ENCODE measurements around the gene MATCAP1. TPM values are rescaled to one million over a fixed set of nuclear protein-coding genes. Genes with fewer than 3 reads are reported as not detected.
A peak's percentile ranks its signal among the peaks of the same experiment; 100 is the strongest.

MATCAP1 gene
- total RNA-seq, 1 experiment from 2014 or later = 51.2 TPM

GRCh38 chr16:67216612-67217490 lies 33.1 kb upstream of the MATCAP1 start:
- no peaks in the 10 kb centered on the region for H3K4me1 Mint-ChIP-seq
- H3K9me3 Mint-ChIP-seq = no peaks in the 10 kb centered on the region
- no CpG with 5 or more reads among the region's 18 CpGs for WGBS (ENCODE audit: extremely low coverage, insufficient read length, low lambda C conversion rate)

More at GRCh38 chr16:67216612-67217490, 33.1 kb upstream of the MATCAP1 start:
- H2BK5ac ChIP-seq (ENCODE audit: insufficient read length, low read length) = no peak overlapping the region
- H2AFZ ChIP-seq (ENCODE audit: low read length) = no peak overlapping the region
- H3K56ac ChIP-seq (ENCODE audit: insufficient read length, low read depth, low read length) = no peak overlapping the region
- no peaks in the 10 kb centered on the region for H3K79me1 ChIP-seq (ENCODE audit: insufficient read depth, low read depth, low read length, poor library complexity, severe bottlenecking)
- no peak overlapping the region for H2BK12ac ChIP-seq (ENCODE audit: insufficient read length, low read depth, low read length)
- H3T11ph ChIP-seq (ENCODE audit: low read length) = no peak overlapping the region
- H3K4ac ChIP-seq (ENCODE audit: low read depth, low read length) = no peak overlapping the region
- TF ChIP-seq, protein P1, sequence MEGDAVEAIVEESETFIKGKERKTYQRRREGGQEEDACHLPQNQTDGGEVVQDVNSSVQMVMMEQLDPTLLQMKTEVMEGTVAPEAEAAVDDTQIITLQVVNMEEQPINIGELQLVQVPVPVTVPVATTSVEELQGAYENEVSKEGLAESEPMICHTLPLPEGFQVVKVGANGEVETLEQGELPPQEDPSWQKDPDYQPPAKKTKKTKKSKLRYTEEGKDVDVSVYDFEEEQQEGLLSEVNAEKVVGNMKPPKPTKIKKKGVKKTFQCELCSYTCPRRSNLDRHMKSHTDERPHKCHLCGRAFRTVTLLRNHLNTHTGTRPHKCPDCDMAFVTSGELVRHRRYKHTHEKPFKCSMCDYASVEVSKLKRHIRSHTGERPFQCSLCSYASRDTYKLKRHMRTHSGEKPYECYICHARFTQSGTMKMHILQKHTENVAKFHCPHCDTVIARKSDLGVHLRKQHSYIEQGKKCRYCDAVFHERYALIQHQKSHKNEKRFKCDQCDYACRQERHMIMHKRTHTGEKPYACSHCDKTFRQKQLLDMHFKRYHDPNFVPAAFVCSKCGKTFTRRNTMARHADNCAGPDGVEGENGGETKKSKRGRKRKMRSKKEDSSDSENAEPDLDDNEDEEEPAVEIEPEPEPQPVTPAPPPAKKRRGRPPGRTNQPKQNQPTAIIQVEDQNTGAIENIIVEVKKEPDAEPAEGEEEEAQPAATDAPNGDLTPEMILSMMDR (conservative IDR thresholded peaks at IDR 0.05) = no peak
- no peak for DNase-seq
- Mint-ChIP-seq H3K4me3 (no peak overlapping the region), H3K27ac (peak overlapping the region in 1 of 3 experiments; percentile 63; a peak in 2 of 7 replicates), H3K36me3 (ENCODE audit: insufficient read depth in 1 of 3, low read depth in 3 of 3) (no peaks in the 10 kb centered on the region), H3K27me3 (ENCODE audit: low read depth) (peaks cover 49% of the 10 kb centered on the region)
- no peaks in the 10 kb centered on the region for H3K4me1 ChIP-seq (ENCODE audit: insufficient read depth, low read length)
- no peaks in the 10 kb centered on the region for H4K20me1 ChIP-seq (ENCODE audit: control insufficient read depth, insufficient read depth, insufficient read length)
- H4K8ac ChIP-seq (replicated peaks; ENCODE audit: insufficient read length, low read depth, low read length) = no peak overlapping the region
- no peaks in the 10 kb centered on the region for H3K9me3 ChIP-seq (ENCODE audit: control insufficient read depth, low read depth, low read length)
- no peak overlapping the region for H3K18ac ChIP-seq (ENCODE audit: insufficient read length, low read depth, low read length)
- no peaks in the 10 kb centered on the region for H3K23me2 ChIP-seq (ENCODE audit: insufficient read length, low read depth, low read length, poor library complexity, severe bottlenecking)
- H3K27me3 ChIP-seq (ENCODE audit: insufficient read depth, low read length) = no peaks in the 10 kb centered on the region; the same call in 1 of the 2 replicates
- H2BK120ac ChIP-seq (ENCODE audit: low read depth, low read length, poor library complexity, severe bottlenecking) = no peak overlapping the region
- no peak overlapping the region for H4K5ac ChIP-seq (ENCODE audit: insufficient read length, low read depth, low read length)
- H3K4me2 ChIP-seq (ENCODE audit: insufficient read depth, insufficient read length, low read length) = no peak overlapping the region
- no peaks in the 10 kb centered on the region for H3K79me2 ChIP-seq (ENCODE audit: insufficient read depth, low read length)
- H2AK5ac ChIP-seq (ENCODE audit: insufficient read length, low read length) = no peak overlapping the region
- no peak overlapping the region for H4K91ac ChIP-seq (ENCODE audit: insufficient read length, low read depth, low read length)
- no peak overlapping the region for H2BK15ac ChIP-seq (ENCODE audit: low read depth, low read length)
- no peak overlapping the region for H2BK20ac ChIP-seq (ENCODE audit: low read depth, low read length, poor library complexity, severe bottlenecking)
- H3K23ac ChIP-seq (ENCODE audit: insufficient read length, low read depth, low read length) = no peak overlapping the region
- H3K14ac ChIP-seq (ENCODE audit: insufficient read depth, low read length) = no peak overlapping the region
- H3K27ac ChIP-seq (ENCODE audit: insufficient read length, low read depth, low read length) = no peak overlapping the region
- H3K9ac ChIP-seq (ENCODE audit: extremely low read depth, insufficient read length, low read length) = no peak overlapping the region

Measured in H9 (cell line).